GM21529 (cell line): ENCODE measurements around the gene PRG3.

Source experiments
- ATAC-seq: cut with Tn5 transposase; IDR thresholded peaks from one replicate; pipeline ENCODE4 v1.9.1; 2021; ENCODE audit not compliant: unreplicated experiment

The PRG3 gene

DNA sequence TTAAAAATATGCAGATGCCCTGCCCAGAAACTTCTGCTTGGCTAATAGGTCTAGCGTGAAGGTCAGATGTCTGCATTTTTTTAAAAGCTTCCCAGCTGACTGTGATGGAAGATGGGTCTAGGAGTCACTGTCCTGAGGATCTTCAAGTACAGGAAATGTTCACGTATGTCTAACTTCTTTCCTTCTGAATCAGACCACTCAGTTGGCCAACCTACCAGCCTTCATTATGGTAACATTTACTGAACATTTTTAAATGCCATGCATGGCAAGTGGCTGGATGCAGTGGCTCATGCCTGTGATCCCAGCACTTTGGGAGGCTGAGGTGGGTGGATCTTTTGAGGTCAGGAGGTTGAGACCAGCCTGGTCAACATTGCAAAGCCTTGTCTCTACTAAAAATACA is 10.6 kb upstream of the PRG3 start:
- ATAC-seq, result no peak

DNA sequence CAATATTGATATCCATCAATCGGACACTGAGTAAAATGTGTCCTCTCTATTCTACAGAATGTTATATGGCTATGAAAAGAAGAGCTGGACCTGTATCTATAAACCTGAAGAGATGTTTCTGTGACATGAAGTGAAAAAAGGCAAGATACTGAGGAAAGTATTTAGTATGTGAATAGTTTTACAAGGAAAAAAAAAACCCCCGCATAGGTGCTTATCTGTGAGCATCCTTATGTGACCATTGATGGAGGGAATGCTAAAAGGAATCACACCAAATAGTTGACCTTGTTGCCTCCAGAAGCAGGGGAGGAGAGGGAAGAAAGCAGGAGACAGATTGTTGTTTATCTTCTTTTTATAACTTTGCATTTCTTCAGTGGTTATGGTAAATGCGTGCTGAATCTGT is 10.2 kb upstream of the PRG3 start:
- ATAC-seq, result no peak

DNA sequence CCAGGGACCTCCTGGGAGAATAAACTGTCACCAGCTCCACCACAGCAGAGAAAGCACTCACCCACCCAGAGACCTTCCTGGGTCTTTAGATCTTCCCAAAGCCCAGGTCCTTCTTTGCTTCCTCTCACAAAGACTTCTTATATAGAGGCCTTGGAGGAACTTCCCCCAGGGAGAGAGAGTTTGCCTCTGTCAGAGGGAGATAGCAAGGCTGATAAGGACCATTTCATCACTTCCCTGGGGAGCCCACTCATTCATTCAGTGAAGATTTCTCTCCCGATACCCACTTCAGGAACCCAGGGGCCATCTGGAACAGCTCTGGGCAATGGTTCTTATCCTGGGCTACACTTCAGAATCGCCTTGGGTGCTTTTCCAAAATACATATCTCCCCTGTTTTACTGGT is 9.6 kb upstream of the PRG3 start, which contains the start of gene PRG2:
Gene PRG2 (minus strand): TSS at position 116 of the 400 bp plus-strand sequence. CDS start 706 bp downstream, outside the sequence.
- ATAC-seq, result no peak

DNA sequence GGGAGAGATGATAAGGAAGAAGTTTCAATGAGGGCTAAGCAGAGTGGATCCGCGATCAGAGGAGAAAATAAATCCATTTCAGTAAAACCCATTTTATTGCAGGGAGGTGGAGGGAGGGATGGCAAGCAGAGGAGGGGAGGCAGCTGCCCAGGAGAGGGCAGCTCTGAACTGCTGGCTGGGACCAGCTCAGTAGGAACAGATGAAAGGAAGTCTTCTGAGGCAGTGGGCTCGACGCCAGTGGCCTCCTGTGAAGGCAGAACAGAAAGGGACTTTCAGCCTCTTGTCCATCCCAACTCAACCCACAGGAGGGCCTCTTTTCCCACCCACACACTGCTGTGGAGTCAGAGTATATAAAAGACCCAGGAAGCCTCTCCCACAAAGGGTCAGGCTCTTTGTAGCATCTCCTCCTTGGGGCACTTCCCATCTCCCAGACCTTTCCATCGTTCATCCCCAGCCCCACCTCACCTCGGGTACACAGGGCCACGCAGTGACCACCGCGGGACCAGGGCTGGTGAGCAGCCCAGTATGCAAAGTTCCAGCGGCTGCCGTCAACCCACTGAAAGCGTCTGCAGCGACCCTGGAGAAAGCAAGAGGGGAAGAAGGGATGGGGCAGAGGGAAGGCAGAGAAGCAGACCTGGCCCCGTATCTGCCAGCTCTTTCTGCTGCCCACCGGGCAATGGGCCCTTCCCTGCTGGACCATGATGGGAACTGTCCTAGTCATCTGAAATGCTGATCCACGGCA is 6.5 kb upstream of the PRG3 start:
- no peak for ATAC-seq

DNA sequence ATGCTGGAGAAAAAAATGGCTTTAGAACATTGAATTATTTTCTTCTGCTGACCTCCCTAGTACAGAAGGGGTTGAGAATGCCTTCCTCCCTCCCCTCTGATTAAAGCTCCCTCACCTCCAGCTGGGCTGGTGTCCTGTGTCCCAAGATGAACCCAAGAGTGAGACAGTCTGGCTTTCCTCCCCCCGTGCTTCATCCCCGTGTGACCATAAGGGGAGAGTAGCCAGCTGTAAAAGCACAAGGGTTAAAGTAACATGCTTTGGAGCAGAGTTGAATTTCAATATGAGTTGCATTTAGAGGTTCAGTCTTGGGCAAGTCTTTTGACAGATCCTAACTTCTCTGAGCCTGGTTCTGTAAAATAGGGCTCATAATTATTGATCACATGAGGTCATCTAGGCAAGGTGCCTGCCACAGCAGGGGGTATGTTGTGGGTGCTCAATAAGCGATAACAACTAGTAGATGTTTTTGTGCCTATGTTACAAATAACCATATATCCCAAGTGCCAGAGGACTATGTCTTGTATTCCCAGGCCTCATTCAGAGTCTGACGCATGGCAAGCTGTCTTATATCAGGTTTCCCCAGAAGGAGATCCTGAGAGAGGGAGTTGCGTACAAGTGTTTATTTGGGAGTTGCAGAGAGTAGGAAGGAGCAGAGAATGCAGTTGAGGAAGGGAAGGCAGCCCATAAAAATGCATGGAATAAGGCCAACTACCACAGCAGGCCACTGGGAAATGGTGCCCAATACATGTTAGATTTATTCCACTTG is 5.4 kb upstream of the PRG3 start:
- no peak for ATAC-seq

DNA sequence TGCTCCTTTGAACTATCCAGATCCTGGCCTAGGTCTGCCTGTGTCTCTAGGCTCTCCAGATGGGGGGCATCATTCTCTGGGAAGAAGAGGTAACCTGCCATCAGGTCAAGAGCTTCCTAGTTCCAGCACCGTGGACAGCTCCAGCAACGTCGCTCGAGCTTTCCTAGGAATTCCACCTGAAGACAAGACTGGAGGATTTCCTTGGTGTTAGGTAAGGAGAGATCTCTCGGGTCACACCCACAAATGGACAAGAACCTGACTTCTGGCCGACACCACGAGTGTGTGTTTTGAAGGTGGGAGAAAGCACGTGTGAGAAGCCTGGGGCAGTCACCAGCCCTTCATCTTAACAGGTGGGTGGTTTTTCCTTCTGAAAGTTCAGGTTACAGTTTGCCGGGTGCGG is 1.2 kb downstream of the PRG3 start:
- no peak for ATAC-seq

DNA sequence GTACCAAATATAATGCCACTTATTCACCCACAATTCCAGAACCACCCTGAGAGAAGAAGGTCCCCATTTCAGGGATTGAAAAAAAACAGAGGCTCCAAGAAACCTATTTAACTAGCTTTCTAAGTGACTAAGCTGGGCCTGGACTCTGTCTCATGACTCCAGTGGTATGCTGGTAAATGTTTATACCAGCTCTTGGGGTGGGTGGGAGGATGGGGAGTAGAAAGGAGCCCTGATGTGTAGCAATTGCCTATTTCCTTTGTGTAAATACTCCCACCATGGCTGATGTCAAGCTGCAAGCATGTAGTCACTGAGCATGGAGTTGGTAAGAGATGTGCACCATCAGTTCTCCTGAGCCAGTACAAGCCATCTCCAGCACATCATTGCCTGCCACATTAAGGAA is 2.8 kb downstream of the PRG3 start:
- no peak for ATAC-seq

DNA sequence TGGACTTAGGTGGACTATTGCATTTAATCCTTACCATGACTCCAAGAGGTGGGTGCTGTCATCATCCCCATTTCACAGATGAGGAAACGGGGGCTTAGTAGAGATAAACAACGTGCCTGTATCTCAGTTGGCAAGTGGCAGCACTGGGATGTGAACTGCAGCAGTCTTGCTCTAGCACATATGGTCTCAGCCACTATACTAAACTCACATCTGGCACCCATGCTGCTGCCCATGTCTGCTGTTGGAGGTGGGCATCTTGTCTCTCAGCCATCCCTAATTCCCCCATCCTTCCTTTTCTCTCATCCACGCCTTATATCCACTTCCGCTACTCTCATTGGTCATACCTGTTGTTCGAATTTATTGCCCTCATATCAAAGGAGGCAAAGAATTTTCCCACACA is 3.8 kb downstream of the PRG3 start:
- ATAC-seq, result no peak

DNA sequence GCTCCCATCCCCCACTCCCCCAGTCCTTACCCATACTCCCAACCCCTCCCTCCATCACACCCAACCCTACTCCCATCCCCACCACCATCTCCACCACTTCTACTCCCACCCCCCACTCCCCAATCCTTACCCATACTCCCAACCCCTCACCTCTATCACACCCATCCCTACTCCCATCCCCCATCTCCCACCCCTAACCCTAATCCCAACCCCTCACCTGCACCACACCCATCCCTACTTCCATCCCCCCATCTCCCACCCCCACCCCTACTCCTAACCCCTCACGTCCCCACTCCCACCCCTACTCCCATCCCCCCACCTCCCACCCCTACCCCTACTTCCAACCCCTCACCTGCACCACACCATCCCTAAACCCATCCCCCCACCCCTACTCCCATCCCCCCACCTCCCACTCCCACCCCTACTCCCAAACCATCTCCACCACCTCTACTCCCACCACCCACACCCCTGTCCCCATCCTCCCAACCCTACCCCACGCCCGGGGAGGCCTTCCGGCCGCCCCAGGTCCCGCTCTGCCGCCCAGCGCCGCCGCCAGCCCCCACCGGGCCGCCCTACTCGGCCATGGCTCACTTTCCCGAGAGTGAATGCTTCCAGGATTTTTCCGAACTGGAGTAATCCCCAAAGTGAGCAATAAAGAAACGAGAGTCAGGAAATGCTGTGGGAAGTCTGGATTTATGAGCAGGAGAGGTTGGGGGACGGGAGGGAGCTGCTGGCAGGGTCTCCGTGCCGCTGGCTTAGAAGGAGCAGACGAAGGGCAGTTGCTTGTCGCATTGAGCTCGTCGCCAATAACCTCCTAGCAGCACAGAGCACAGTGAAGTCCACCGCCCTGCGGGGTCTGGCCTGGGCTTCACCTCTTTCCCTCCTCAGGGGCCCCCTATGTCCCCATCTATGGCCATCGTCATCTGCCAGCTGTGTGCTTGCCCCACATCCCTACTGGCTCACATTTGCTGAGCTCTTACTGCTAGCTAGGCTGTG is 4.6 kb downstream of the PRG3 start:
- no peak for ATAC-seq

DNA sequence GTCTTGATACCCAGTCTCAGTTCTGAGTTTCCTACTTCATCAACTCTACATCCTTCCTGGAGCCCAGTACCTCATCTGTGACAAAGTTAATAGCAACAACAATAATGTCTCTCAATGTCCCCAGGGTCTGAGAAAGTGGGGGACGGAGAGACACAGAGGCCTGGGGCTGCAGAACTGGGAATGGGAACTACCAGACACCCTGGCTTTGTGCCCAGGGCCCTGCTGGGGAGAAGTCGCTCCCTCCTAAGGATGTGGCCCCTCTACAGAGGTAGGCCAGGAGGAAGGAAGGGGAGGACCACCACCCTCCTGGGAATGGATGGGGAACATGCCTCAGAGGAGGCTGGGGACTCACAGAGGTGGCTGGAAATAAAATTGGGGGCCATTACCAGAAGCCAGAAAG is 5.5 kb downstream of the PRG3 start:
- ATAC-seq, result no peak

DNA sequence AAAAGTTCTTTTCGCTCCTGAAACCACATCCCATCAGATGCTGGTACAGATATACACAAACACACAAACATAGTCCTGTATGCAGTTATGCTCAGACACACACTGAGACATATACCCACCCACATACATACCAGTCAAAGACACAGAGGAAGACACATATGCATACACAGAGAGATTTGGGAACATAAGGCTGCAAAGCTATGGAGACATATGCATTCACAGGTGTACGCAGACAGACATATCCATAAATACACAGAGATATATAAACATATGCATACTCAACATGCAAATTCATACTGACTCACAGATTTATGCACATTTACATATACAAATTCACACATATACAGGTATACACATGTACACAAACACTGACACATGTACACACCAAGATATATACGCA is 6.0 kb downstream of the PRG3 start:
- ATAC-seq, result no peak

DNA sequence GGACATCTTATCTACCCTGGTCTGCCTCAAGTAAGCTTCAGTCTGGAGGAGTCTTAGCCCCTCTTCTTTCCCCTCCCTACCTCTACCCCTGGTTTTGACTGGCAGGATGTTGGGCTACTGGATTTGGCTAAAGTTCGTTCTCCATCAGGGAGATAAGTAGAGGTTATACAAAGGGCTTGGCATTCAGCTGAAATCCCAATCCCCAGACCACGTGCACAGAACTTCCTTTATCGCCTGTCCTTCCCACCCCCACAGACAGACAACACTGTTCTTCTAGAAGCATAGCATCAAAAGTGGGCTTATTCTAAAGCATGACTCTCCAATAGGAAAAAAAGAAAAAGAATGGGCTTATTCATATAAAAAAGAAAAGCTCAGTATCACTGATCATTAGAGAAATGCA is 7.8 kb downstream of the PRG3 start:
- no peak for ATAC-seq

DNA sequence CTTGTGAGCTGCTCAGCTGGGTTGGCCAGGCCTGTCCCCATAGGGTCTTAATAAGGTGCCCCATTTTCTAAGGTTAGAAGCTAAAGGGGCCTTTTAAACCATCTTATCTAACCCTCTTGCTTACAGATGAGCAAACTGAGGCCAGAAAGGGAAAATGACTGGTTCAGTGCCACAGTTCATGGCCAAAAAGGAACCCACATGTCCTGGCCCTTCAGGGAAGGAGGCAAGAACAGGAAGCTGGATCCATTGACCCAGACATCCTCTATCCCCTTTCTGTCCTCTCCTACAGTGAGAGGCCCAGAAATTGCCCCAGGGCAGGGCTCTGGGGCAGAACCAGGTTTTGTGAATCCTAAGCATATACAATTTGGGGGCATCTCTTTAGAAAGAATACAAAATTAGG is 10.0 kb downstream of the PRG3 start:
- ATAC-seq, result no peak

DNA sequence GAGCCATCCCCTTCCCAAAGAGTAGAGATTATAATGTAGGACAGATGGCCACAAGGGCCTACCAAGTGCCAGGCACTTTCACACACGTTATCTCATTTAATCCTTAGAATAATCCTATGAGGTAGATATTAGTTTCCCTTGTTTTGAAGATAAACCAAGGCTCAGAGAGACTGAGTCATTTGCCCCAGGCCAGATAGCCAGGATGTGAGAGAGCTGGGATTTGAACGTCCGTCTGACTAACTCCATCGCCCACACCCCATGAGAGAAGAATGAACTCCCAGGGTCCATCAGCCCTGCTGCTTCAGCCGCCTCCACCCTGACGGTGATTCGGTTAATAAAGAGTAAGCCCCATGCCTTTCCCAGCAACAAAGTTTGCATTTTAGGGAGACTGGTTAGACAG is 10.7 kb downstream of the PRG3 start:
- no peak for ATAC-seq

DNA sequence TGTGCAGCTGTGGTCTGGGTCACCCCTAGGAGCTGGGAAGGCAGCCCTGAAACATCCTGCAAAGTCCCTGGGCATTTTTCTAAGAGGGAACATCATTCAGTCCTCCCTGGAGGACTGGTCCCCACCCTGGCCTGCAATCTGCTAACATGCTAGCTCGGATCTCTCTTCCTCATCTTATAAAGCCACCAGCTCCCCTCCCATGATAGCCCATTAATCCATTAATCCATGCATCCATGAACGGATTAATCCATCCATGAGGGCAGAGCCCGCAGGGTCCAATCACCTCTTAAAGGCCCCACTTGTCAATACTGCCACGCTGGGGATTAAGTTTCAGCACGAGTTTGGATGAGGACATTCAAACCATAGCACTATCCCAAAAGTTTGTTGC is 12.1 kb downstream of the PRG3 start:
- no peak for ATAC-seq

DNA sequence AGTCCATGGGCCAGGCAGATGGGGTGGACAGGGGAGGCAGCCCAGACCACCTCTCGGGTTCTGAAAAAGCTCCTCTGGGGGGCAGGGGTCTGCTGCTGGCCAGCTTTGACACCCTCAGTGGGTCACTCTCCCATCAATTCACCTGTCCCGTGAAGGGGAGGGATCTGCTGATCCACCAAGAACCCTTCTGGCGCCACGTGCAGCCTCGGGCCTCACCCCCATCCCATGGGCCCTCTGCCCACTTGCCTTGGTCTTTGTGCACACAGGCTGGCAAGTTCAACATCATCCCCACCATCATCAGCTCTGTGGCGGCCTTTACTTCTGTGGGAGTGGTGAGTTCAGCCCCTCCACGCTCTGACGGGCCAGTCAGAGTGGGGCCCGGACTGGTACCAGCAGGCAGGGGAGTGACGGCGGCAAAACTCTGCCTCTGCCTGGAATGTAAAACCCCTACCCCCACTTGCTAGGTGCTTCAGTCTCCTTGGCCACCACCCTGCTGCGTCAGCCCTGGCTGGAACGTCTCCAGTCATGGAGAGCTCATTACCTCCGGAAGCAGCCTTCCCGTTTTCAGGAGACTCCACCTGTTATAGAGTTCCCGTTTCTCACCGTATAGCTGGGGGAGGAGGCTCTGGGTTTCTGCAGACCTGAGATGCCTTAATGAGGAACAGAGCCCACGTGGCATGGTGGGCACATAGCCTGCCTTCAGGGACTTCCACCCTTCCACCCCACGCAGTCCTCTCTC is 12.7 kb downstream of the PRG3 start:
- ATAC-seq, result no peak

DNA sequence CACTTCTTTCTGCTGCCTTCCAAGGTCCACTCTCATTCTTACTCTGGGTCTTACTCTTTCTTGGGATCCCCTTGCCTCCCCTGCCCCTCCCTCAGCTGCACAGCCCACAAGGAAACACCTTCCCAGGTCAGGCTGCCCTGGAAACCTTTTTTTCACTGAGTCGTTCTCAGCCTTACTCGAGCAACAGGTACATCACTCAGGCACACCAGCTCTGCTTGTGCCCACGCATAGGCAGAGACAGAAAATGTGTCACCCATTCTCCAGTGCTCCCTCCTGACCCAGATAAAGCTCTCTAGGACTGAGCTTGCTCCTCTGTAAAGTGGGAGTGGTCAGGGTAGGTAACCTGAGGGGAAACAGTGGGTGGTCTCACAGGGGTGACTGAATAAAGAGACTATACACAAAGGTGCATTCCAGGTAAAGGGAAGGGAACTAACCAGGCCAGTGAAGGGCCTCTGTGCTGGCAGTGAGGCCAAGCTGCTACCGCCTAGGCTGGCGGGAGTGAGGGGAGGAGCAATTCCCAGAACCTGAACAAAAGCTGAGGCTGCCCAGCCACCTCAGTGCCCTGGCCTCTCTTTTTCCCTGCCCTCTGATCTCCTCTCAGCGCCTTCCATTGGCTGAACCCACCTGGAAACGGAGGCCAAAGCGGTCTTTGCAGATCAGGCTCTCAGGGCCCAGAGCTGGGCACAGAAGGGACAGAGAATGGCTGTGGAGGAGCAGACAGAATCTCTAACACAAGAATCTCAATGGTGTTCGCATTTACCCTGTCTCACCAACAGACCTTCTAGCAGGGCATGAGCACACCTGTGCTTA is 15.9 kb downstream of the PRG3 start:
- no peak for ATAC-seq

DNA sequence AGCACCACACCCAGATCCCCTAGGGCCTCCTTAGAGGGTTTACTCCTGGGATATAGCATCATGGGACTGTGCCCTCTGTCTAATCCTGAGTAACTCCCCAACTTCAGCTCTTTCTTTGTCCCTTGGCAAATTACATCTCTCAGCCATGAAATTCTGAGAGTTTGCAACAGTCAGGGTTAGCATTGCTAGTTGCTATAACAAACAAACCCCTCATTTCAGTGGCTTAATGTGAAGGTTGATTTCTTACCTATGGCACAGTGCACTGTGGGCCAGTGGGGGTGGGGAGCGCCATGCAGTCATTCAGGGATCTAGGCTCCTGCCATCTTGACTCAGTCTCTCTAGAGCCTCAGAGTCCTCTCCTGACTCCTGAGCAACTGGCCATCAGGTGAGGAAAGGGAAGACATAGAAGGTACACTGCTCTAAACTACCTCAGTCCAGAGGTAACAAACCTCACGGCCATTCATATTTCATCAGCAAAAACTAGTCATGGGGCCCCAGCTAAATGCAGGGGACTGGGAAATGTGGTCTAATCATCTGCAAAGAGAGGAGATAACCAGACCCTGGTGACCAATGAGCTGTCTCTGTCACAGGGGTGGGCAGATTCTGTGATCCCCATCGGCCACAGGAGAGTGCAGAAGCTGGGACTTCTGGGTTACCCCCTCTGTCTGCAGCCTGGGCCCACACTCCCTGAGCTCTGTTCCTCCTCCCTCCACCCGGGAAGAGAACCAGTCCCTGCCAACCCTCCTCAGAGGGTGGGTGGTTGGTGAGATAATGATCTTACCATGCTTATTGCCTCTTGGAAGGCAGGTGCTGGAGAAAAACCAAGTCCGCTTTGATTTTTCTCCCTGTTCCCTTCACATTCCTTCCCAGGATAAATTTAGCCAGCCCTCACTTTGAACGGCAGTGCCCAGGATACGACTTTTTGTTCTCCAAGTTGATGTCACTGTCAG is 17.5 kb downstream of the PRG3 start:
- no peak for ATAC-seq

DNA sequence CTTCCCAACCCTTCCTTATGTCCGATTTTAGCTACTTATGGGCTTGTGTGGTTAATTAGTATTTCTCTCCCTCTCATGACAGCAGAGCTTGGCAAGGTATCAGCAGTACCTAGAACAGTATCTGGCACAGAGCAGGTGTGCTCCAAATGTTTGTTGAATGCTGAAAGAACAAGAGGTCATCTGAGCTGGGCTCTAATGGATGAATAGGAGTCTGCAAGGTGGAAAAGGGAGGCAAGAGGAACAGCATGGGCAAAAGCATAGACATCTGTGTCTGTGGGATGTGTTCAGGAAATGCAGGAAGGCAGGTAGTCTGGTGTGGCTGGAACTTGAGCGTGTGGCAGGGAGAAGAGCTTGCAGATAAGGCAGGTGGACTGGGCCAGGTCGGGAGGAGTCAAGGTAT is 19.0 kb downstream of the PRG3 start:
- no peak for ATAC-seq
